LNCAP (cell line): ENCODE measurements around the gene CTBP1.

Experiments used
- TF ChIP-seq, protein P1 (sequence below): fragments of 450-650 bp; IDR thresholded peaks from 2 replicates; pipeline ENCODE4 v1.5.1; 2017; ENCODE audit warnings: mild to moderate bottlenecking

Gene CTBP1

DNA sequence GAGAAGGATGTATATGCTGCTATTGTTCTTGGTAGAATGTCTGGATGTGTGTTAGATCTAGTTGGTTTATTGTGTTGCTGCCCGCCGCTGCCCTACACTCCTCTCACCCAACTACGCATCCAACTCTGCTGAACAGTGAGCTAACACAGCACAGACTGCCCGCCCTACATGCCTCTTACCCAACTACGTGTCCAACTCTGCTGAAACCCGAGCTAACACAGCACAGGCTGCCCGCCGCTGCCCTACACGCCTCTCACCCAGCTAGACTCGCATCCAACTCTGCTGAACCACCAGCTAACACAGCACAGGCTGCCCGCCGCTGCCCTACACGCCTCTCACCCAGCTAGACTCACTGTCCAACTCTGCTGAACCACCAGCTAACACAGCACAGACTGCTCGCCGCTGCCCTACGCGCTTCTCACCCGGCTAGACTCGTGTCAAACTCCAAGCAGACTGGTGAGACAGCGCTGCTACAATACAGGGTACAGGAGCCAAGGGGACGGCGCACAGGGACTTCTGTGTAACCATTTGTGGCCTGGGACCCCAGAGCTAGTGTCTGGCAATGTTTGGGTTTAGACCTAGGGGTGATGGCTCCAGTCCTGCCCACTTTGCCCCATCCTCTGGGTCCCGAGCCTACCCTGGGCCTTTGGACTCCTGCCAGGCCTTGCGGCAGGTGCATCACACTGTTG, 11.6 kb upstream of the CTBP1 start:
- TF ChIP-seq, protein P1, sequence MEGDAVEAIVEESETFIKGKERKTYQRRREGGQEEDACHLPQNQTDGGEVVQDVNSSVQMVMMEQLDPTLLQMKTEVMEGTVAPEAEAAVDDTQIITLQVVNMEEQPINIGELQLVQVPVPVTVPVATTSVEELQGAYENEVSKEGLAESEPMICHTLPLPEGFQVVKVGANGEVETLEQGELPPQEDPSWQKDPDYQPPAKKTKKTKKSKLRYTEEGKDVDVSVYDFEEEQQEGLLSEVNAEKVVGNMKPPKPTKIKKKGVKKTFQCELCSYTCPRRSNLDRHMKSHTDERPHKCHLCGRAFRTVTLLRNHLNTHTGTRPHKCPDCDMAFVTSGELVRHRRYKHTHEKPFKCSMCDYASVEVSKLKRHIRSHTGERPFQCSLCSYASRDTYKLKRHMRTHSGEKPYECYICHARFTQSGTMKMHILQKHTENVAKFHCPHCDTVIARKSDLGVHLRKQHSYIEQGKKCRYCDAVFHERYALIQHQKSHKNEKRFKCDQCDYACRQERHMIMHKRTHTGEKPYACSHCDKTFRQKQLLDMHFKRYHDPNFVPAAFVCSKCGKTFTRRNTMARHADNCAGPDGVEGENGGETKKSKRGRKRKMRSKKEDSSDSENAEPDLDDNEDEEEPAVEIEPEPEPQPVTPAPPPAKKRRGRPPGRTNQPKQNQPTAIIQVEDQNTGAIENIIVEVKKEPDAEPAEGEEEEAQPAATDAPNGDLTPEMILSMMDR, result no peak

DNA sequence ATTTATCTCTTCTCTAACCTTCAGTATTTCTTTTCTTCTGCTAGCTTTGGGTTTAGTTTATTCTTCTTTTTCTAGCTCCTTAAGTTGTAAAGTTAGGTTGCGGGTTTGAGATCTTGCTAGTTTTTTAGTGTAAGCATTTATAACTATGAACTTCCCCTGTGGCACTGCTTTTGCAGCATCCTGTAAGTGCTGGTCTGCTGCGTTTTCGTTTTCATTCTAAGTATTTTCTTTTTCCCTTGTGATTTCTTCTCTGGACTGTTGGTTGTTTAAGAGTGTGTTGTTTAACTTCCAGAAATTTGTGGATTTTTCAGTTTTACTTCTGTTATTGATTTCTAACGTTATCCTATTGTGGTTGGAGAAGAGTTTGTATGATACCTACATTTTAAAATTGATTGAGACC, 11.0 kb upstream of the CTBP1 start:
- TF ChIP-seq, protein P1, result no peak

DNA sequence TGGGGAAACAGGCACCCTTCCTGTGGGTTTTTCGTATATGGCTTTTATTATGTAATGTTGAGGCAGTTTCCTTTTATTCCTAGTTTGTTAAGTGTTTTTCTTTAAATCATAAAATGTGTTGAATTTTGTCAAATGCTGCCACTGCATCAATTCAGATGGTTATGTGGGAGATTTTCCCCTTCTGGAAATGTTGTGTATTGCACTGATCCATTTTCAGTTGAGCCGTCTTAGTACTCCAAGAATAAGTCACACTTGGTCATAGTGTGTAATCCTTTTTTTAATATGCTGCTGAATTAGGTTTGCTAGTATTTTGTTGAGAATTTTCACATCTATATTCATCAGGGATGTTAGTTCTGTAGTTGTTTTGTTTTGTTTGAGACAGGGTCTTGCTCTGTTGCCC, 9.5 kb upstream of the CTBP1 start:
- TF ChIP-seq, protein P1, result no peak

DNA sequence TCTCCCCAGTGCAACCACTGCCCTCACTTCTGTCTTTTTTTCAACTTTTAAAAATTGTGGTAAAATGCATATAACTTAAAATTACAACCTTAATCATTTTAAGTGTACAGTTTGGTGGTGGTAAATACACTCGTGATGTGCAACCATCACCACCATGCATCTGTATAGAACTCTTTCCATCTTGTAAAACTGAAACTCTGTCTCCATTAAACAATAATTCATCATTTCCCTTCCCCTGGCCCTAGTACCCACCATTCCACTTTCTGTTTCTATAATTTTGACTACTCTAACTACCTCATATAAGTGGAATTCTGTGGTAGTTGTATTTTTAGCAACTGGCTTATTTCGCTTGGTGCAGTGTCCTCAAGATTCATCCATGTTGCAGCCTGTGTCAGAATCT, 6.8 kb upstream of the CTBP1 start:
- TF ChIP-seq, protein P1, result no peak

DNA sequence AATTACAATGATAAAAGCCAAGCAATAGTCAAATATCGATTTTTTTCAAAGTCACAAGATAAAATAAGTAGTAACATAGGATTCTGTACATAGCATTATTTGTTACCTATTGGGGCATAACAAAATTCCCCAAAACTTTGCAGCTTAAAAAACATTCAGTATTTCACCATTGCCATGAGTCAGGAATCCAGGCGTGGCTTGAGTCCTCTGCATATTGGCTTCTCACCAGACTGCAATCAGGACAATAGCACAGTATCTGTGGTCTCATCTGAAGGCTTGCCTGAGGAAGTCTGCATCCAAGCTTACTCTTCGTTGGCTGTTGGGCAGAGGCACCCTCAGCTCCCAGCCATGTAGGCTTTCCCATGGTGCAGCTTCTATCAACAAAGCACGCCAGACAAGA, 6.2 kb upstream of the CTBP1 start:
- TF ChIP-seq, protein P1, result no peak

DNA sequence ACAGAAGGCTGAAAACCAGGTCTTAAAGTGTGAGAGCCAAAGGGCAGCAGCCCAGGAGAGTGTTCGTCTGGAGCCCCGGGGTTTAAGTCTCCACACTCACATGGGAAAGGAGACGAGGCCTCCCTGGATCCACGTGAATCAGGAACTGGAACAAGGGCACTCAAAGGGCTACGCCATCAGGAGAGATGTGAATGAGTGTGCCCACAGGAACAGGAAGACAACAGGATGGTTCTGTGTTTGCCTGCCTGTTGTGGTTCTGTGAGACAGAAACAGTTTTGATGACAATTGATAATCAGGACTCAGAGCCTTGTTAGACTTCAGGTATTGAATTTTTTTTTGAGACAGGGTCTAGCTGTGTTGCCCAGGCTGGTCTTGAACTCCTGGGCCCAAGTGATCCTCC, 4.9 kb upstream of the CTBP1 start:
- TF ChIP-seq, protein P1, result no peak

DNA sequence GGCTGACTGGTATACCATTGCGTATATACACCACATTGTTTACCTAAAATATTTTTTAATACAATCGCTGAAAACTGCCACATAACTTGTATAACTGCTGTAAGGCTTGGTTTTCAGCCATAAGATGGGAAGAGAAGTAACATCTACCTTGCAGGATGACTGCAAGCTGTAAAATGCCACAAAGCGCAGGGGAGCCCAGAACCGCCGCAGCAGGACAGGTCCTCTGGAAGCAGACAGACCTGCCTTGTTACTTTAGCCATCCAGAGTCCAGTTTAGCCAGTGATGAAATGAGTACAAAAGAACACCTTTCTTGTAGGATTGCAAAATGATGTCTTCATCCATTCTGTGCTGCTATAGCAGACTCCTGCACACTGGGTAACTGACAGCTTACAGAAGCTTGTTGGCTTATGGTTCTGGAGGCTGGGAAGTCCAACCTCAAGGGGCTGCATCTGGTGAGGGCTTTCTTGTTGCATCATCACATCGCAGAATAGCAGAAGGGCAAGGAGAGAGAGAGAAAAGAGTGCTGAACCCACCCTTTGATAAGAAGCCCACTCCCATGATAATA, 4.1 kb upstream of the CTBP1 start:
- TF ChIP-seq, protein P1, result no peak

DNA sequence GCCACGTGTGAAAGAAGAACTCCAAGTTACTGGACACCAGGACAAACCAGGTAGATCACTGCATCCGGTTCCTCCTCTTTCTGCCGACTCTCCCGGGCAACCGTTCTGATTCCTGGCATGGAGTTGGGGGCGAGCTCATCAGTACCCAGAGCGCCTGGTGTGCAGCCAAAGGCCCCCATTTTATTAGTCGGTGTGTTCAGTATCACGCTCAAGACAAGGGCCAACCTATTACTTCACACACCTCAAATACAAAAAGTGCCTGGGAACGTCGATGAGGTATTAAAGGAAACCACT, 2.8 kb upstream of the CTBP1 start:
- TF ChIP-seq, protein P1, result no peak
